Peyer's patch (tissue), 4 donors: ENCODE data around the gene ZMYND19. TPM values are rescaled to one million over a fixed set of nuclear protein-coding genes. Genes with fewer than 3 reads are reported as not detected.
"Not testable (repeated sequence)": the region's sequence is repeated elsewhere in the genome, so short reads cannot be mapped to it uniquely, and the experiment has no call there.

Experiments
- DNase-seq, 3 donors: peaks; one replicate each; pipeline ENCODE4 v3.0.0-alpha.2; 2017 to 2019
- H3K27ac ChIP-seq, 4 donors: fragments of 200-600 bp; sonication (generic); one replicate each; pipeline ENCODE4 v1.5.1; 2016 to 2019
- H3K27me3 ChIP-seq, 2 donors: fragments of 200-600 bp; sonication (generic); one replicate each; pipeline ENCODE4 v1.5.1; 2019
- H3K36me3 ChIP-seq, 3 donors: fragments of 200-600 bp; sonication (generic); one replicate each; pipeline ENCODE4 v1.5.1; 2016 to 2019
- H3K4me1 ChIP-seq, 4 donors: fragments of 200-600 bp; sonication (generic); one replicate each; pipeline ENCODE4 v1.5.1; 2016 to 2019
- H3K4me3 ChIP-seq, 4 donors: fragments of 200-600 bp; sonication (generic); 1 replicate in 3 of 4; 2 replicates in 1 of 4; pipeline ENCODE4 v1.5.1; 2016 to 2019; ENCODE audit warnings: mild to moderate bottlenecking in 1 of 4
- H3K9me3 ChIP-seq, 4 donors: fragments of 200-600 bp; sonication (generic); one replicate each; pipeline ENCODE4 v1.5.1; 2016 to 2019; ENCODE audit warnings: mild to moderate bottlenecking in 1 of 4
- POLR2A ChIP-seq, 2 donors: fragments of 450-650 bp; IDR thresholded peaks; one replicate each; pipeline ENCODE4 v1.5.1; 2017; ENCODE audit warnings: antibody characterized with exemption in 2 of 2, mild to moderate bottlenecking in 2 of 2, moderate library complexity in 2 of 2
- total RNA-seq, 4 donors: library from RNA; depleted of rRNA; stranded (reverse); fragments of >200 nt; gene quantifications; one replicate each; pipeline ENCODE4 v1.1.0, GENCODE V29; 2016
- TF ChIP-seq, protein P1 (sequence below), 6 experiments: fragments of 450-650 bp in 4 of 6; fragments of 200-600 bp in 2 of 6; sonication (generic) in 1 of 6; IDR thresholded peaks; one replicate each; pipeline ENCODE4 v1.5.1; 2017 to 2019; ENCODE audit warnings: antibody characterized with exemption in 6 of 6, mild to moderate bottlenecking in 3 of 6, moderate library complexity in 1 of 6

The ZMYND19 gene
- total RNA-seq, 4 donors from 2014 or later = 8.8 to 16.8 (median 12.9) TPM

DNA sequence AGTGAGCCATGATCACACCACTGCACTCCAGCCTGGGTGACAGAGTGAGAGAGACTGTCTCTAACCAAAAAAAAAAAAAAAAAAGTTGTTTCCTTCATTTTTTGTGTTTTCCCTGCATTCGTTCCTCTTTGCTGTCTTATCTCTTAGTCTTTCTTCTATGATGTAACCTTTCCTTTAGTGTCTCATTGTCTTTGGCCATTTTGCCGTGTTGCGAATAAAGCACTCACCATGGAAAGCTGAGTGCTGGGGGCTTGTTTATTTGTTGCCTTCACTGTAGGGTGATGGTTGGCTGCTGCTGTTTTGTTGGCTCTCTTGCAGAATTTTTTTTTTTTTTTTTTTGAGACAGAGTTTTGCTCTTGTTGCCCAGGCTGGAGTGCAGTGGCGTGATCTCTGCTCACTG lies 36.2 kb upstream of the ZMYND19 start:
- H3K4me1 ChIP-seq = peaks cover 0 to 44% (median 9%) of the 10 kb centered on the region in 4 donors
- no peak overlapping the region for H3K27ac ChIP-seq
- TF ChIP-seq POLR2A (IDR thresholded peaks at IDR 0.05) = no peak
- TF ChIP-seq, protein P1, sequence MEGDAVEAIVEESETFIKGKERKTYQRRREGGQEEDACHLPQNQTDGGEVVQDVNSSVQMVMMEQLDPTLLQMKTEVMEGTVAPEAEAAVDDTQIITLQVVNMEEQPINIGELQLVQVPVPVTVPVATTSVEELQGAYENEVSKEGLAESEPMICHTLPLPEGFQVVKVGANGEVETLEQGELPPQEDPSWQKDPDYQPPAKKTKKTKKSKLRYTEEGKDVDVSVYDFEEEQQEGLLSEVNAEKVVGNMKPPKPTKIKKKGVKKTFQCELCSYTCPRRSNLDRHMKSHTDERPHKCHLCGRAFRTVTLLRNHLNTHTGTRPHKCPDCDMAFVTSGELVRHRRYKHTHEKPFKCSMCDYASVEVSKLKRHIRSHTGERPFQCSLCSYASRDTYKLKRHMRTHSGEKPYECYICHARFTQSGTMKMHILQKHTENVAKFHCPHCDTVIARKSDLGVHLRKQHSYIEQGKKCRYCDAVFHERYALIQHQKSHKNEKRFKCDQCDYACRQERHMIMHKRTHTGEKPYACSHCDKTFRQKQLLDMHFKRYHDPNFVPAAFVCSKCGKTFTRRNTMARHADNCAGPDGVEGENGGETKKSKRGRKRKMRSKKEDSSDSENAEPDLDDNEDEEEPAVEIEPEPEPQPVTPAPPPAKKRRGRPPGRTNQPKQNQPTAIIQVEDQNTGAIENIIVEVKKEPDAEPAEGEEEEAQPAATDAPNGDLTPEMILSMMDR (IDR thresholded peaks at IDR 0.05) = no peak
- no peaks in the 10 kb centered on the region for H3K36me3 ChIP-seq
- H3K27me3 ChIP-seq = no peaks in the 10 kb centered on the region
- no peak for DNase-seq
- H3K9me3 ChIP-seq = no peaks in the 10 kb centered on the region
- H3K4me3 ChIP-seq = no peak overlapping the region

DNA sequence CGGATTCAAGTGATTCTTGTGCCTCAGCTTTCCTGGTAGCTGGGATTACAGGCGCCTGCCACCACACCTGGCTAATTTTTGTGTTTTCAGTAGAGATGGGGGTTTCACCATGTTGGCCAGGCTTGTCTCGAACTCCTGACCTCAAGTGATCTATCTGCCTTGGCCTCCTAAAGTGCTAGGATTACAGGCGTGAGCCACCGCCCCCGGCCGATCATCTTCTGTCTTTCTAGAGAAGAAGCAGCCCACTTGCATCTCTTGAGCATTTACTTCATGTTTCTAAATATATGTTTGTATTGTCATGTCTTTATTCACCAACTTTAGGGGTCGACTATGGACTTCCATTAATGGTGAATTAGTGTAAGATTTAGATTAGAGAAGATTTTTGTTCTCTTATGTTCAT lies 31.9 kb upstream of the ZMYND19 start:
- not testable (repeated sequence) for H3K9me3 ChIP-seq, H3K4me3 ChIP-seq, H3K36me3 ChIP-seq, H3K27ac ChIP-seq, DNase-seq, H3K27me3 ChIP-seq
- peaks cover 0 to 32% (median 21%) of the 10 kb centered on the region in 4 donors for H3K4me1 ChIP-seq

DNA sequence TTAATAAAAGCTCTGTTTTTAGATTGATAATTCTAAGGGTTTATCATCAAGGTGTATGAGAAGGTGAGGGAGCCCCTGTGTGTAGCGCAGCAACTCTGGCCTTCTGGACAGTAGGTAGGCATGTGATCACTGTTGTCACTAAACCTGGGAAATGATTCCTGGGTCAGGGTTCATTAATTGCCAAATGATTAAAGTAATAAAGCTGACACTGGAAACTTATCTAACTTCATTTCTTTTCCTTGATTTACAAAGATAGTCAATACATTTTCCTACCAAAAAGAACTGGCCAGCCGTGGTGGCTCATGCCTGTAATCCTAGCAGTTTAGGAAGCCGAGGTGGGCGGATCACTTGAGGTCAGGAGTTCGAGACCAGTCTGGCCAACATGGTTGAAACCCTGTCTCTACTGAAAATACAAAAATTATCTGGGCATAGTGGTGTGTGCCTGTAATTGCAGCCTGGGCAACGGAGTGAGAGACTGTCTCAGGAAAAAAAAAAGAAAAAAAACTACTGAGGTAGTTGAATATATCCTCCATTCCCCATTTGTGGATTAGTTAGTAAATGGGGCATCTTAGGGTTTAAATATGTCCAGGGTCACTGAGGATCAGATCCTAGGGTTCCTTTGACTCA lies 30.9 kb upstream of the ZMYND19 start:
- no peak overlapping the region for H3K27ac ChIP-seq
- no peaks in the 10 kb centered on the region for H3K27me3 ChIP-seq
- peaks cover 0 to 38% (median 21%) of the 10 kb centered on the region in 4 donors for H3K4me1 ChIP-seq
- no peak for TF ChIP-seq POLR2A (IDR thresholded peaks at IDR 0.05)
- TF ChIP-seq, protein P1 (IDR thresholded peaks at IDR 0.05) = peak; percentile 16 to 47 (median 35)
- peaks cover 0 to 4% (median 0%) of the 10 kb centered on the region in 3 donors for H3K36me3 ChIP-seq
- DNase-seq = peak in 1 of 3 donors; percentile 16
- H3K4me3 ChIP-seq = no peak overlapping the region
- no peaks in the 10 kb centered on the region for H3K9me3 ChIP-seq

DNA sequence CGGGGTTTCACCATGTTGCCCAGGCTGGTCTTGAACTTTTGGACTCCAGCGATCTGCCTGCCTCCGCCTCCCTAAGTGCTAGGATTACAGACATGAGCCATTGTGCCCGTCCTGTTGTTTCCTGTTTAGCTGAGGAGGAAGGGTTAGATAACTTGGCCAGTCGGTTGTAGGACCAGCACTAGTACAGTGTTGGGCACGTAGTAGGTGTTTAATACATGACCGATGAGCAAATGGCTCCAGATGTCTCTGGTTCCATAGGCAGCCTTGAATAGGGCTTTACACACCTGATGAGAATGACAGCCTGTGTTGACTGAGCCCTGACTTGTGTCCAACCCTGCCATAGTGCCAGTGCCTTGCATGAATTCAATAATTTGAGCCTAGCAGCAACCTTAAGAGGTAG lies 30.3 kb upstream of the ZMYND19 start:
- Histone ChIP-seq H3K27me3 (no peaks in the 10 kb centered on the region), H3K4me3 (peak overlapping the region in 1 of 4 donors; percentile 94), H3K36me3 (peaks cover 0 to 8% (median 0%) of the 10 kb centered on the region in 3 donors), H3K9me3 (no peaks in the 10 kb centered on the region), H3K27ac (no peak overlapping the region), H3K4me1 (peaks cover 0 to 38% (median 19%) of the 10 kb centered on the region in 4 donors)
- no peak for DNase-seq
- no peak for TF ChIP-seq POLR2A (IDR thresholded peaks at IDR 0.05)
- TF ChIP-seq, protein P1 (IDR thresholded peaks at IDR 0.05) = no peak

DNA sequence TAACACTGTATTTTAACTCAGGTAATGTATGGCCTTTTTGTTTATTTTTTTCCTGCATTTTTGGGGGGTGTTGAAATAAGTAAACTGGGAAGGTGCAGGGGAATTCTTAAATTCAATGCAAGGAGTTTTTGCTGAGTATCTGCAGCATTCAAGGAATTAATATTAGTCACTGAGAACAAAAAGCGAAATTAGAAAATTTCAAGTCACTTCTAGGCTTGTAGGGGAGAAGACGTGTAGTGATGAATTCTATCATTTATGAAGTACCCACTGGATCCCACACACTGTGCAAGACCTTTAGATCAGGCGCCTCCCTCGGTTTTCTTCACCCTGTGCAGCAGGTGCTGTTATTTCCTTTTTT lies 29.7 kb upstream of the ZMYND19 start:
- H3K9me3 ChIP-seq = no peaks in the 10 kb centered on the region
- H3K27ac ChIP-seq = peak overlapping the region; percentile 83 to 96 (median 89)
- TF ChIP-seq POLR2A (IDR thresholded peaks at IDR 0.05) = no peak
- TF ChIP-seq, protein P1 (IDR thresholded peaks at IDR 0.05) = no peak
- peak overlapping the region in 3 of 4 donors; percentile 80 to 94 (median 94) for H3K4me3 ChIP-seq
- no peaks in the 10 kb centered on the region for H3K27me3 ChIP-seq
- peaks cover 0 to 38% (median 17%) of the 10 kb centered on the region in 4 donors for H3K4me1 ChIP-seq
- no peak for DNase-seq
- H3K36me3 ChIP-seq = peaks cover 0 to 14% (median 0%) of the 10 kb centered on the region in 3 donors

DNA sequence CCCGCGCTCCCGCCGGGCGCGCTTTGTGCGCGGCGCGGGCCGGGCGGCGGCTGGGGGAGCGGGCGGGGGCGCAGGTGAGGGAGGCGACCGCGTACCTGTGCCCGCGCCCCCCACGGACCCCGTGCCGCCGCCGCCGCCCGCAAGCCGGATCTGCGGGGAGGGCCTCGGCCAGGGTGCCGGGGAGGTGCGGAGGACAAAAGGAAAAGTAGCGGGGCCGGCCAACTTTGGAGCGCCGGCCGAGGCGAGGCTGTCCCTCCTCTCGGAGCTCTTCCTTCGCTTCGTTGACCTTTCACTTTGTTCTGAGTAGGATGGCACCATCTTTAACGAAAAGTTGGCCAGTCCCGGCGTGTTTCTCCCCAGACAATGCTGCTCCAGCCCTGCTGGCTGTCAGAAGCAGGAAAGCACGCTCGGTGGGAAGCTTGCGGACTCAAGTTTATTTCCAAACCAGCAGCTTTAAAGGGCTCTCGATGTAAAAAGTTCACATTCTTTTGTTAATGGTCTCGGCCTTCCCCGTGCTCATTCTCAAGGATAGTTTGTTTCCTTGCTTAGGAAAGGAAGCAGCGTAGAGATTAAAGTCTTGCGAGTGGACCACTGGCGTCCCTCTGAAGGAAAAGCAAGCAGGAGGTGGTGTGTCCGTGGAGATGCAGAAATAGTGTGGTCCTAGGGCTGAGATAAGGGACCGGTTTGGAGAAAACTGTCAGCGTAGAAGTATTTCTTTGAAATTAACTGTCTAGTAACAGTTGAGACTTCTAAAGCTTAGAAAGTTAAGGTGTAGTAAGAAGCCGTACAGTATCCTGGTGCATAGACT lies 29.1 kb upstream of the ZMYND19 start:
- Histone ChIP-seq H3K4me1 (peaks cover 0 to 38% (median 17%) of the 10 kb centered on the region in 4 donors), H3K9me3 (no peaks in the 10 kb centered on the region), H3K27me3 (no peaks in the 10 kb centered on the region), H3K4me3 (peak overlapping the region; percentile 73 to 94 (median 87)), H3K27ac (peak overlapping the region; percentile 83 to 96 (median 89)), H3K36me3 (peaks cover 0 to 20% (median 0%) of the 10 kb centered on the region in 3 donors)
- no peak for TF ChIP-seq POLR2A (IDR thresholded peaks at IDR 0.05)
- TF ChIP-seq, protein P1 (IDR thresholded peaks at IDR 0.05) = peak in 1 of 6 experiments; percentile 6
- DNase-seq = peak in 1 of 3 donors; percentile 69
